Measurements from ENCODE around the gene UBR1.

DNA sequence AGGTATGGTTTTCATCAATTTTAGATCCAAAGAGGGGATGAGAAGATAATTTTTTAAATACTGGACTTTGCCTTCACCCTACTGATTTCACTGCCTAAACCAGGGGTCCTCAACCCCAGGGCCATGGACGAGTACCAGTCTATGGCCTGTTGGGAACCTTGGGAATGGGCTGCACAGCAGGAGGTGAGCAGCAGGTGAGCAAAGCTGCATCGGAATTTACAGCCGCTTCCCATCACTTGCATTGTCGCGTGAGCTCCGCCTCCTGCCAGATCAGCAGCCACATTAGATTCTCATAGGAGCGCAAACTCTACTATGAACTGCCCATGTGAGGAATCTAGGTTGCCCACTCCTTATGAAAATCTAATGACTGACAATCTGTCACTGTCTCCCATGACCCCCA is 109.0 kb downstream of the UBR1 start:
- TF ChIP-seq, protein P1, sequence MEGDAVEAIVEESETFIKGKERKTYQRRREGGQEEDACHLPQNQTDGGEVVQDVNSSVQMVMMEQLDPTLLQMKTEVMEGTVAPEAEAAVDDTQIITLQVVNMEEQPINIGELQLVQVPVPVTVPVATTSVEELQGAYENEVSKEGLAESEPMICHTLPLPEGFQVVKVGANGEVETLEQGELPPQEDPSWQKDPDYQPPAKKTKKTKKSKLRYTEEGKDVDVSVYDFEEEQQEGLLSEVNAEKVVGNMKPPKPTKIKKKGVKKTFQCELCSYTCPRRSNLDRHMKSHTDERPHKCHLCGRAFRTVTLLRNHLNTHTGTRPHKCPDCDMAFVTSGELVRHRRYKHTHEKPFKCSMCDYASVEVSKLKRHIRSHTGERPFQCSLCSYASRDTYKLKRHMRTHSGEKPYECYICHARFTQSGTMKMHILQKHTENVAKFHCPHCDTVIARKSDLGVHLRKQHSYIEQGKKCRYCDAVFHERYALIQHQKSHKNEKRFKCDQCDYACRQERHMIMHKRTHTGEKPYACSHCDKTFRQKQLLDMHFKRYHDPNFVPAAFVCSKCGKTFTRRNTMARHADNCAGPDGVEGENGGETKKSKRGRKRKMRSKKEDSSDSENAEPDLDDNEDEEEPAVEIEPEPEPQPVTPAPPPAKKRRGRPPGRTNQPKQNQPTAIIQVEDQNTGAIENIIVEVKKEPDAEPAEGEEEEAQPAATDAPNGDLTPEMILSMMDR (IDR thresholded peaks at IDR 0.05), result no peak
- no peak for TF ChIP-seq POLR2A (IDR thresholded peaks at IDR 0.05)
